Activated B cell treated with CpG ODN at 0.5 μM for 24 hours (primary cell): ENCODE measurements around the gene APPBP2. TPM values are rescaled to one million over a fixed set of nuclear protein-coding genes. Genes with fewer than 3 reads are reported as not detected.
A peak's percentile ranks its signal among the peaks of the same experiment; 100 is the strongest.

Experiments used
- ATAC-seq: fragments of 200-7000 bp; cut with Tn5 transposase; one replicate; pipeline ENCODE4 v1.10.0; 2021; ENCODE audit warnings: low read depth, mild to moderate bottlenecking, moderate library complexity
- CTCF ChIA-PET: fragments of 350-600 bp; sonication (Branson Sonifier 250); formaldehyde crosslinking; loops from one replicate; lab custom pipeline; 2021; ENCODE audit warnings: antibody characterized with exemption; lab: Charles Lee
- POLR2A ChIA-PET: fragments of 350-600 bp; sonication (Branson Sonifier 250); formaldehyde crosslinking; loops from one replicate; lab custom pipeline; 2021; ENCODE audit warnings: antibody characterized with exemption; lab: Charles Lee
- DNase-seq: peaks from one replicate; pipeline ENCODE4 v3.0.0; 2022
- H3K27ac Mint-ChIP-seq: one replicate; pipeline ENCODE4 v1.8.0; 2020; ENCODE audit warnings: mixed read lengths
- H3K27me3 Mint-ChIP-seq: one replicate; pipeline ENCODE4 v1.8.0; 2021; ENCODE audit warnings: mixed read lengths
- H3K36me3 Mint-ChIP-seq: one replicate; pipeline ENCODE4 v1.8.0; 2021; ENCODE audit warnings: low read depth, mixed read lengths
- H3K4me1 Mint-ChIP-seq: one replicate; pipeline ENCODE4 v1.8.0; 2021; ENCODE audit warnings: mixed read lengths
- H3K4me3 Mint-ChIP-seq: one replicate; pipeline ENCODE4 v1.8.0; 2020; ENCODE audit warnings: mild to moderate bottlenecking, mixed read lengths
- H3K9me3 Mint-ChIP-seq: one replicate; pipeline ENCODE4 v1.8.0; 2020; ENCODE audit warnings: mixed read lengths
- intact Hi-C: fragments of 100-400 bp; cut with micrococcal nuclease; formaldehyde crosslinking; loops from one replicate; pipeline ENCODE4 v1.15.1; 2024
- total RNA-seq: library from RNA; stranded (reverse); gene quantifications from 2 replicates; pipeline ENCODE4 v1.2.3, GENCODE V29; 2022
- TF ChIP-seq, protein P1 (sequence below): fragments of 200-600 bp; IDR thresholded peaks from one replicate; pipeline ENCODE4 v1.8.0; 2022; ENCODE audit warnings: antibody characterized with exemption, mild to moderate bottlenecking

The APPBP2 gene, protein sequence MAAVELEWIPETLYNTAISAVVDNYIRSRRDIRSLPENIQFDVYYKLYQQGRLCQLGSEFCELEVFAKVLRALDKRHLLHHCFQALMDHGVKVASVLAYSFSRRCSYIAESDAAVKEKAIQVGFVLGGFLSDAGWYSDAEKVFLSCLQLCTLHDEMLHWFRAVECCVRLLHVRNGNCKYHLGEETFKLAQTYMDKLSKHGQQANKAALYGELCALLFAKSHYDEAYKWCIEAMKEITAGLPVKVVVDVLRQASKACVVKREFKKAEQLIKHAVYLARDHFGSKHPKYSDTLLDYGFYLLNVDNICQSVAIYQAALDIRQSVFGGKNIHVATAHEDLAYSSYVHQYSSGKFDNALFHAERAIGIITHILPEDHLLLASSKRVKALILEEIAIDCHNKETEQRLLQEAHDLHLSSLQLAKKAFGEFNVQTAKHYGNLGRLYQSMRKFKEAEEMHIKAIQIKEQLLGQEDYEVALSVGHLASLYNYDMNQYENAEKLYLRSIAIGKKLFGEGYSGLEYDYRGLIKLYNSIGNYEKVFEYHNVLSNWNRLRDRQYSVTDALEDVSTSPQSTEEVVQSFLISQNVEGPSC
- total RNA-seq = 25.5 and 29.9 TPM in 2 replicates

DNA sequence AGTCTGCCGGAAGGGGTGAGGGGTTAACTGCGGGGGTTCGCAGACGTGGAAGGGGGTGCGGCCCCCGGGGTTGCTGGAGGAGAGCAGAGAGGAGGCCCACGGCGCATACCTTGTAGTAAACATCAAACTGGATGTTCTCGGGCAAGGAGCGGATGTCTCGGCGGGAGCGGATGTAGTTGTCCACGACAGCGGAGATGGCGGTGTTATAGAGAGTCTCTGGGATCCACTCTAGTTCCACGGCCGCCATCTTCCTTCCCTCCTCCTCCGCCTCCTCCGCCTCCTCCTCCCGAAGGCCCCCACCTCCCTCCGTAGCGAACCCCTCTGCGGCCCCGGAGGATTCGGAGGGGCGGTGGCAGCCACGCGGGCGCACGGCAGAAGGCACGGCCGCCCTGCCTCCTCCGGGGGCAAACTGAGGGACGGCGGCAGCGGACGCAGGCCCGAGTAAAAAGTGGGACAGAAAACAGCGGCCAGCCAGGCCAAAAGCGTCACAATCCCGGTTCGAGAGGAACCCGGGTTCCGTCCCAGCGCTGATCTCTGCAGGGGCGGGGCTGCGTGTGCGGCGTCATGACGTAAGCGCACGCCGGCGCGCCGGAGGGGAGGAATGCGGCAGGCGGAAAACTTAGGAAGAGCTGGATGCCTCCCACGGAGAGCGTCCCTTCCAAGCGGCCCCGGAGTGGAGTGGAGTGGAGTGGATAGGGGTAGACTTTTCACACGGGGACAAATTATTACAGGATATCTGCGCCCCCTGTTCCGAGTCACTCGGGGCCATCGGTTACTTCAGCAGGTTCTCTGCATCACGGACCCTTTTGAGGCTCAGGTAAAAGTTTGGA is at the start of gene APPBP2:
TSS of gene APPBP2 (minus strand) at position 558 of the 830 bp plus-strand sequence. CDS start at position 247, 311 bp downstream.
- DNase-seq (peak; percentile 76), ATAC-seq (peak; percentile 84)
- H3K27me3 Mint-ChIP-seq = no peaks in the 10 kb centered on the region
- ChIA-PET POLR2A (interaction anchor here (0.5 to 0.6 kb wide), 2 partner anchors 151 to 198 kb away, joined by 3 read pairs; no protein-coding TSS in a partner anchor), CTCF (no interaction called here)
- H3K4me1 Mint-ChIP-seq = peaks cover 42% of the 10 kb centered on the region
- TF ChIP-seq, protein P1, sequence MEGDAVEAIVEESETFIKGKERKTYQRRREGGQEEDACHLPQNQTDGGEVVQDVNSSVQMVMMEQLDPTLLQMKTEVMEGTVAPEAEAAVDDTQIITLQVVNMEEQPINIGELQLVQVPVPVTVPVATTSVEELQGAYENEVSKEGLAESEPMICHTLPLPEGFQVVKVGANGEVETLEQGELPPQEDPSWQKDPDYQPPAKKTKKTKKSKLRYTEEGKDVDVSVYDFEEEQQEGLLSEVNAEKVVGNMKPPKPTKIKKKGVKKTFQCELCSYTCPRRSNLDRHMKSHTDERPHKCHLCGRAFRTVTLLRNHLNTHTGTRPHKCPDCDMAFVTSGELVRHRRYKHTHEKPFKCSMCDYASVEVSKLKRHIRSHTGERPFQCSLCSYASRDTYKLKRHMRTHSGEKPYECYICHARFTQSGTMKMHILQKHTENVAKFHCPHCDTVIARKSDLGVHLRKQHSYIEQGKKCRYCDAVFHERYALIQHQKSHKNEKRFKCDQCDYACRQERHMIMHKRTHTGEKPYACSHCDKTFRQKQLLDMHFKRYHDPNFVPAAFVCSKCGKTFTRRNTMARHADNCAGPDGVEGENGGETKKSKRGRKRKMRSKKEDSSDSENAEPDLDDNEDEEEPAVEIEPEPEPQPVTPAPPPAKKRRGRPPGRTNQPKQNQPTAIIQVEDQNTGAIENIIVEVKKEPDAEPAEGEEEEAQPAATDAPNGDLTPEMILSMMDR = no peak
- H3K9me3 Mint-ChIP-seq = no peaks in the 10 kb centered on the region
- intact Hi-C loops = loop anchor here (1.0 to 10.0 kb wide), 4 partner anchors 74 to 439 kb away; partner anchors contain the start of genes PPM1D and USP32
- H3K27ac Mint-ChIP-seq = peak within 1 kb of the TSS; percentile 93
- H3K36me3 Mint-ChIP-seq = peaks cover 17% of the 10 kb centered on the region
- peak within 1 kb of the TSS; percentile 96 for H3K4me3 Mint-ChIP-seq

DNA sequence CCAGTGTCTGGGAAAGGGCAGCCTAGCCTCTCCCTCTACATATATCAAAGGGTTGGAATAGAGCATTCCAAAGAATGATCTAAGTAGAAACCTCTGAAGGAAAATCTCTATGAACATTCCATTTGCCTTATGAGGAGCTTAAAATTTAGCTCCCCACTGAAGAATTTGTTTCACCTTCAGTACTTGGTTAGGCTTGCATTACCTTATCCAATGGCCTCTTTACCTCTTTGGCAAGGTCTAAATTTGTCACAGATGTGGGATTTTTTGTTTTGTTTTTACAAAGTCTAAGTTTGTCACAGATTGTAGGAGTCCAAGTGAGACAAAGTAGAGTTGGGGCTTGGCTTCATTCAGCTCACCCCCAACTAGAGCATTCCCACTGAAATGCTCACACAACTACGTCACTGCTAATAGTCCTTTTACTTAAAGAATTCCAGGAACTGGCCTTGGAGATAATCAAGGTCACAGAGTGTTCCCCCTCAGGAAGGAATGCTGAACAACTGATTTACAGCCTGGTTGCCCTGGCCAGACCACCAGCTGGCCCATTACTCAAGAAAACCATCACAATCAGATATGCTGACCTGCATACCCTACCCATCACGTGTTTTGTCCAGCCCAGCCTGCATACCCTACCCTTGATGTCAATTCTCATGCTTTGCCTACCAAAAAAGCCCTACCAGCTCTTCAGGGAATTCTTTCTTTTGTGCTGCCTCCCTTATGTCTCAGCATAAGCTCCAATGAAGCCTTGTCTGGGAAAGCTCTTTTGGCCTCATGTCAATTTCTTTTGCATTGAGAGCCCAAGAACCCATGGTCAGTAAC is 47.4 kb upstream of the APPBP2 start:
- H3K9me3 Mint-ChIP-seq = peaks cover 2% of the 10 kb centered on the region
- DNase-seq = no peak
- peaks cover 6% of the 10 kb centered on the region for H3K4me1 Mint-ChIP-seq
- H3K27ac Mint-ChIP-seq = no peak overlapping the region
- H3K36me3 Mint-ChIP-seq = no peaks in the 10 kb centered on the region
- ATAC-seq = no peak
- POLR2A ChIA-PET = interaction anchor here (1.8 kb wide), 1 partner anchor 26 kb away, joined by 7 read pairs; the partner anchor contains the start of gene PPM1D
- intact Hi-C loops = no loop called here
- TF ChIP-seq, protein P1 = no peak
- peaks cover 2% of the 10 kb centered on the region for H3K27me3 Mint-ChIP-seq
- H3K4me3 Mint-ChIP-seq = no peak overlapping the region
- CTCF ChIA-PET = no interaction called here

DNA sequence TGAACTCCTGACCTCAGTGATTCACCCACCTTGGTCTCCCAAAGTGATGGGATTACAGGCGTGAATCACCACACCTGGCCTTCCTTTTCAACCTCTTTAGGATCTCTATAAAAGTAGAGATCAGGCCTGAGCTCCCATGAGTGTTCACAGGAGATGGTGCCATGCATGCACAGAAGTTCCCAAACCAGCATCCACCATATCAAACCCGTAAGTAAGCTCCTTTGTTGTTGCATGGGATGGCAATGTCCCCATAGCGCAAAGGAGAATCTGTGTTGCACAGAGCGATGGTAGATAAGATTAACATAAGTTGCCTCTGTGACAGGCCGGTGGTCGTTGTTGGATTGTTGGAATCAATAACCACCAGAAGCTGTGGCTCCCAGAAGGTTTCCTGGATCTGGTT is 39.2 kb upstream of the APPBP2 start:
- POLR2A ChIA-PET = no interaction called here
- no peaks in the 10 kb centered on the region for H3K36me3 Mint-ChIP-seq
- no peak for ATAC-seq

DNA sequence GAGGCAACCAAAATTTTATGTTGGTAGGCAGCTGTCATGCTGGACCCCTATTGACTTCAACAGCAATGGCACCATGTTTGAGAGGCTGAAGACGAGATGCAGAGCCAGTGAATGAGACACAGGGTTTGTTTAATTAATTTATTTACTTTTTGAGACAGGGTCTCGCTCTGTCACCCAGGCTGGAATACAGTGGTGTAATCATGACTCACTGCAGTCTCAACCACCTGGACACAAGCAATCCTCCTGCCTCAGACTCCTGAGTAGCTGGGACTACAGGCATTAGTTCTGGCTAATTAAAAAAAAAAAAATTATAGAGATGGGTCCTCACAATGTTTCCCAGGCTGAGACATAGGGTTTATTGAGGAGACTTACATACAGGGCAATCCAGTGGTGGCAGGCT is 37.7 kb upstream of the APPBP2 start:
- POLR2A ChIA-PET = no interaction called here
- H3K4me3 Mint-ChIP-seq = no peak overlapping the region
- intact Hi-C loops = no loop called here
- TF ChIP-seq, protein P1 = no peak
- peaks cover 2% of the 10 kb centered on the region for H3K9me3 Mint-ChIP-seq
- H3K4me1 Mint-ChIP-seq = no peaks in the 10 kb centered on the region
- H3K36me3 Mint-ChIP-seq = peaks cover under 1% of the 10 kb centered on the region
- no peak overlapping the region for H3K27ac Mint-ChIP-seq
- no peak for DNase-seq
- CTCF ChIA-PET = no interaction called here
- no peaks in the 10 kb centered on the region for H3K27me3 Mint-ChIP-seq
- no peak for ATAC-seq

More for the DNA sequence above, 39.2 kb upstream of the APPBP2 start:
- DNase-seq = no peak
- TF ChIP-seq, protein P1 = no peak
- H3K4me1 Mint-ChIP-seq = no peaks in the 10 kb centered on the region
- no peak overlapping the region for H3K27ac Mint-ChIP-seq
- intact Hi-C loops = loop anchor here (5.0 kb wide), 1 partner anchor 37 kb away; the partner anchor contains the start of gene PPM1D
- H3K27me3 Mint-ChIP-seq = no peaks in the 10 kb centered on the region
- H3K4me3 Mint-ChIP-seq = no peak overlapping the region
- H3K9me3 Mint-ChIP-seq = no peaks in the 10 kb centered on the region
- CTCF ChIA-PET = no interaction called here
